ENCODE measurements around the gene MAN2A1.

The MAN2A1 gene

DNA sequence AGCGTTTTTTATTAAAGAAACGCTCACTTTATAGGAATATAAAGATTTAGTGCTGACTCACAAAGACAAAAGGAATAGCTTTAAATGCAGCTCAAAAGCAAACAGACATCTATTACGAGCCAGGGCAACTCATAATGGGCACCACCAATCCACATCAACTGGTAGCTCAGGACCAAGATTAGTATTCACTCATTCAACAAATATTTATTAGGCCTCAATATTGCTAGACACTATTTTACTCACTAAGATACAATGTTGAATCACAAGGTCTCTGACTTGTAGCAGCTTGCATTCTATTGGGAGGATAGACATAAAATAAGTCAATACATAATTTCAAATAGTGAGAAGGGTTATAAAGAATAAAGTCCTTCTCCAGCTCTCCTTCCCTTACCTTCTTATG is 8.0 kb upstream of the MAN2A1 start:
- no peak for DNase-seq

DNA sequence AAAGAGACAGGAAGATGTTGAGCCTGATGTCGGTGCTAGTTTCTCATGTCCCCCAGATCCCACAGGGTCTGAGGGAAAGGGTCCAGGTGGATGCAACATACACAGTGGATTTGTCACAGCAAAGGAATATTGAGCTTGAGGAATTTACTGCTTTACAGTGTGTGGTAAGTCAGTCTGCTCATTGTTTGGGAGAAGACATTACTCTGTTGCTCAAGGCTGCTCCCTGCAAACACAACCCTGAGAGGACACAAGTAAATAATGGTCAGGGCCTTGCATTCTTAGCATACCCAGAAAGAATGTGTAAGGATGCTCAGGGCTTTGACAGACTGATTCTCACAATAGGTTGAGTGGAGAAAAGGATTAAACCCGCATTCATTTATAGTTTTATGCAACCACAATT is 7.3 kb upstream of the MAN2A1 start:
- DNase-seq, result peak; percentile 21

DNA sequence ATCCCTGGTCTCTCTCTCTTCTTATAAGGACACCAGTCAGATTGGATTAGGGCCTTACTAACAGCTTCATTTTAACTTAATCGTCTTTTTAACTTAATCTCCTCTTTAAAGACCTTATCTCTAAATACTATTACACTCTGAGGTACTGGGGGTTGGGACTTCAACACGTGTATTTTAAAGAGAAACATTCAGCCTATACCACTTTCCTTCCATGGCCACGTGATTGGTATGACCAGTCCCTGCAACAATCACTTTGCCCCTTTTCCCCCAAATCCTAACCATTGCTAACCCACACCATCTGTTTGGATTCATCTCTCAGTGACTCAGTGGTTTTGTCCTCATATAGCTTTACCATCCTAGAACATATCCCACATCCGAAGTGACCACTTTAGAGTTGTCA is 3.8 kb upstream of the MAN2A1 start:
- no peak for DNase-seq

DNA sequence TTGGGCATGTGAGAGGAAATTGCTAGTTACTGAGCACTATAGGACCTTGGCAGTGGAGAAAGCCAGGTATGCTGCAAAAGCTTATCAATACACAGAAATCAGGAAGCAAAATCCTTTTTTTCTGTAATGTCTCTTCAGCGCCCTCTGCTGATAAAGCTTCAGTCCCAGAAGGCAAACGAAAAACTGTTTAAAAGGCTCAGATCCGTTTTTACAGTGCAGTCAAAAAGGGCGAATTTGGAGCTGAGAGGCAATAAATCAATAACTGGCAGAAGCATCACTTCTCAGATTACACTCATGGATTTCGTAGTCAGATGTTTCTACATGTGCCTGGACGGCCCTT is 1.1 kb upstream of the MAN2A1 start:
- no peak for DNase-seq

DNA sequence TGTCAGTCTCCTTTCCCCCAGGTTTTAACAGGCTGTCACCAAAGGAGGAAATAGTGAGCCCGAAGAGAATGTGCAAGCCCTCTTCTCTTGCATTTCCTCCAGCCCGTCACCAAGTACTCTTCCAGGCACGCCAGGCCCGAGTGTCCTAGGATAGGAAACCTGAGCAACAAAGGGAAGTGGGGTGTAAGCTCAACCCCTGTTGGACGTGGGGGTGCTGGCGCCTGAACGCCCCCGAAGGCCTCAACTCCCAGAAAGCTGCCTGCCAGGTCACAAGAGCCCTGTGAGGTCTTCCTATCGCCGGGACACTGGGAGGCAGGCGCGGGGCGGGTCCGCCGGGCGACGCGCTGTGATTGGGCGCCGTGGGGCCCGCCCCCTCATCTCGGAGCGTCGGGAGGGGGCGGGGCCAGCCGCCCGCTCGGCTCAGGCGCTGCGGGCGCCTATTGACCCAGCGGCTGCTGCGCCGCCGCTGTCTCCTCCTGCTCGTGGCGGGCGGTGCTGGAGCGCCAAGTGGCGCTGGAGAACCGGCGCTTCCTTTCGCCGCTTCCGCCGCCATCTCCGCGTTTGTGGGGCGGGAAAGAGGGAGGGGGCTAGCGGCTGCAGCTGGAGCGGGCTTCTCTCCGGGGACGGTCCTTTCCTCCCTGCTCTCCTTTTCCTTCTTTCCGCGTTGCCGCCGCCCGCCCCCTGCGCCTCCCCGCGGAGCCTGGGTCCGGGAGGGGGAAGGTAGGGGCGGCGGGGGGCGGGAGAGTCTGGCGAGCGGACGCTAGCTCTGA is 572 bp upstream of the MAN2A1 start:
- peak; percentile 93 for DNase-seq

DNA sequence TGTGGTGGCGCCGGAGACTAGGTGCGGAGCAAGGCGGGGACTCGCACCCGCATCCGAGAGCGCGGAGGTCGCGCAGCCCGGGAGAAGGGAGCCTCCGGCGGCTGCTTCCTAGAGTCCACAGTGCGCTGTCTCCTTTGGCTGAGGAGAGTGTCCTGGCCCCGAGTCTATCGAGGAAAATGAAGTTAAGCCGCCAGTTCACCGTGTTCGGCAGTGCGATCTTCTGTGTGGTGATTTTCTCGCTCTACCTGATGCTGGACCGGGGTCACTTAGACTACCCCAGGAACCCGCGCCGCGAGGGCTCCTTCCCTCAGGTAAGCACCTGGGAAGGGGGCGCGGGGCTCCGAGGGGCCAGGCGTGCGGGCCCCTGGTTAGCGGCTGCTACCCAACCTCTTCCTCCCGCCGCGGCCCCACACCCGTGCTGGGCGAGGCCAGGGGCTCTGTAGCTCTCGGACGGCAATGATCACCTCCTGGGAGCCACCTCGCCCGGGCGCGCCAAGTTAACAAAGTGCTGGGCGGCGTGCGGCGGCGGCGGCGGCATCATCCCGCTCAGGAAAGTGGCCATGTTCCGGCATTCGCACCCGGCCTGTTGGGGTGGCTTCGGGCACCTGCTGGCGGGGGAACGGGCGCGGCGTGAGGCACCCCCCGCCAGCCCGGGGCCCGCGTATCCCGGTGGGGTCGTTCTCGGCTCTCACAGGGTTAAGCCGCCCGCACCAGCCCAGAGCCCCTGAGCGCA is 681 bp downstream of the MAN2A1 start:
- DNase-seq, result peak; percentile 35

DNA sequence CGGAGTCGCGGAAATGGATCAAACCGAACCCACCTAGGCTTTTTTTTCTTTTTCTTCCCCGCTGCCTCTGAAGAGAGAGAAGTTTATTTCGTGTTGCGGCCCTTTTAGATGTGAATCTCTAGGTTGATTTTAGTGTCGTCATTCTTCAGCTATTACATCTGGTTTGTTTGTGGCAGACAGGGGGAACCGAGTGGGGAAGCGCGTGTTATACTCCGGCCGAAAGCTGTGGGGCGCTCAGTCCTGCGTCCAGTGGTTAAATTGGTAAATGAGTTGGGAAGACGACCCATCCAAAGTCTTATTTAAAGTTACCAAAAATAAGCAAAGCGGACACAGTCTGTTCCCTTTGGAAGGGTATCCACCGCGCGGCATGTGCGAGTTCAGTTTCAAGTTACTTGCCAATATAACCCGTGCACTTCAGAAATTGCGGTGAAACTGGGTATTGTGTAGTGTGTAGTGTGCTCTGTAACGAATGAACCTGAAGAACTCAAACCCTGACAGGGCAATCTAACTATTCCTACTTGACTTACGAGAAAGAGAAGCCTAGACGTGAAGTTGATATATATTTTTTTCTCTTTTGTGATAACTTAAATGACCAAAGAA is 1.3 kb downstream of the MAN2A1 start:
- peak; percentile 86 for DNase-seq

DNA sequence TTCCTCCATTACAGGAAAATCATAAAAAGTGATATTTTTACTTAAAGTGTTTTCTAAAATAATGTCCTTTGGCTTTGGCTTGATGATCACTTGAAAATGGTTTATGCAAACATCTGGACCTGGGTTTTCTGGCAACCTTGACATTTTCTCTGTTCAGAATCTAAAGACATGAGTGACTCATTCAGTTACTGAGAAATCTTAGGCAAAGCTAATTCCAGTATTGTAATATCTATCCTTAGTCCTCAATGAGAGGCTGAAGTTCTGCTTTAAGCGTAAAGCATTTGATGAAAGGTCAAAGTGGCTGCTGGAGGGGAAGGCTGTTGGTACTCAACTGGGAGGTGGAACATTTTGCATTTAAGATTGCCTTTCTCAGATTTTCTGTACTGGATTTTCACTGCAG is 2.3 kb downstream of the MAN2A1 start:
- DNase-seq, result peak; percentile 40

DNA sequence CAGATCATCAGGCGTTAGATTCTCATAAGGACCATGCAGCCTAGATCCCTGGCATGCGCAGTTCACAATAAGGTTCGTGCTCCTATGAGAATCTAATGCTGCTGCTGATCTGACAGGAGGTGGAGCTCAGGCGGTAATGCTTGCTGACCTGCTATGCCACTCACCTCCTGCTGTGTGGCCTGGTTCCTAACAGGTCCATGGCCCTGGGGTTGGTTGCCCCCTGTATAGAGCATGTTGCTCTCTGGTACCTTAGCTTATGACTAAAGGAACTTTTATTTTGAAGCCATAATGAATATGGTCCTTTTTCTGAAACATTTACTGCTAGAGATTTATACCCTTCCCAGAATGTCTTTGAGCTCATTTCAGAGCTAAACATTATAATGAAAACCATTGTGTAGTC is 3.1 kb downstream of the MAN2A1 start:
- no peak for DNase-seq

DNA sequence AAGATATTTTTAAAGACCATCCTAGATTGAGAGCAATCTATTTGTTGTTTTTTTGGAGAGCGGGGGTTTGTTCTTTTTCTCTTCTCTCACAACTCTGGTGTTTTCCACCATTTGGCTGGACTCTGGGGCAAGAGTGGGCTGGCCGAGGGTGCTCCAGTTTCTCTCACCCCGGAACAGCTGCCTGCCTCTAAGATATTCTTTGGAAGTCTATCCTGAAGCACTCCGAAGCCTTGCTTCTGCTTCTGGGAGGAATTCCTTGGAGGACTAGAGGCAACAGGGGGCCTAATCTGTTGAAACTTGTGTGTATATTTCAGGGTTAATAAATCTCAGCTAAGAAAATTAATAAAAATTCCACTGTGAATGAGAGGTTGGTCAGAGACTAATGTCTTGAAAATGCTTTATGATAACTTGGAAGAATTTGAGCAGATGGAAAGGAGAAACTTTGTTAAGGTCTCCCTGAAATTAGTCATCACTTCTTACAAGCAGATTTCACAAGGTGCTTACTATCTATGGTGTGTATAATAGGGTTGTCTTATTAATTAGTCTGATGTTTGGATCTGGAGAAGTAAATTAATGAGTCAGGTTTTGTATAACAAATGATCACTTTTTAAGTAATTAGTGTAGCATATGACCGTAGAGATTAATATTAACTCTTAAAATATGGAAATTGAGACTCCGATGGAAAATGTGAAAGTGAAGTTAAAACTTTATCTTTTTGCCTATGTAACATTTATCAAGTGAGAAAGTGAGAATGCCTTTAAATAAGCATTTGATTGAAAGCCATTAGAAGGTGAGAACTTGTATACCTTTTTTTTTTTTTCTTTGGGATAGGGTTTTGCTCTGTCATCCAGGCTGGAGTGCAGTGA is 4.0 kb downstream of the MAN2A1 start:
- peak; percentile 66 for DNase-seq

DNA sequence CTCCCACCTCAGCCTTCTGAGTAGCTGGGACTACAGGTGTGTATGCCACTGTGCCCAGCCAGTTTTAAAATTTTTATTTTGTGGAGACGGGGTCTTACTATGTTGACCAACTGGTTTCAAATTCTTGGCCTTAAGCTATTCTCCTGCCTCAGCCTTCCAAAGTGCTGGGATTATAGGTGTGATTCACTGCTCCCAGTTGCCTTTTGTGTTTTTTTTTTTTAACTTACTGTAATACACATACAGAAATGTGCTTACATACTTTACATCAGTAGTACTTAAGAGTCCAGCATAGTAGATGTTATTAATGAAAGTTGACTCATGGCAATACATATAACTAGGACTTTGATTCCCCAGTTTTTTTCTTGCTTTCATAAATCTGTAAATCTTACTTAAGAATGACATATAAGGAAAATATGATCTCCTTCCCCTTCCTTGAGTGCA is 4.7 kb downstream of the MAN2A1 start:
- DNase-seq, result peak; percentile 62

DNA sequence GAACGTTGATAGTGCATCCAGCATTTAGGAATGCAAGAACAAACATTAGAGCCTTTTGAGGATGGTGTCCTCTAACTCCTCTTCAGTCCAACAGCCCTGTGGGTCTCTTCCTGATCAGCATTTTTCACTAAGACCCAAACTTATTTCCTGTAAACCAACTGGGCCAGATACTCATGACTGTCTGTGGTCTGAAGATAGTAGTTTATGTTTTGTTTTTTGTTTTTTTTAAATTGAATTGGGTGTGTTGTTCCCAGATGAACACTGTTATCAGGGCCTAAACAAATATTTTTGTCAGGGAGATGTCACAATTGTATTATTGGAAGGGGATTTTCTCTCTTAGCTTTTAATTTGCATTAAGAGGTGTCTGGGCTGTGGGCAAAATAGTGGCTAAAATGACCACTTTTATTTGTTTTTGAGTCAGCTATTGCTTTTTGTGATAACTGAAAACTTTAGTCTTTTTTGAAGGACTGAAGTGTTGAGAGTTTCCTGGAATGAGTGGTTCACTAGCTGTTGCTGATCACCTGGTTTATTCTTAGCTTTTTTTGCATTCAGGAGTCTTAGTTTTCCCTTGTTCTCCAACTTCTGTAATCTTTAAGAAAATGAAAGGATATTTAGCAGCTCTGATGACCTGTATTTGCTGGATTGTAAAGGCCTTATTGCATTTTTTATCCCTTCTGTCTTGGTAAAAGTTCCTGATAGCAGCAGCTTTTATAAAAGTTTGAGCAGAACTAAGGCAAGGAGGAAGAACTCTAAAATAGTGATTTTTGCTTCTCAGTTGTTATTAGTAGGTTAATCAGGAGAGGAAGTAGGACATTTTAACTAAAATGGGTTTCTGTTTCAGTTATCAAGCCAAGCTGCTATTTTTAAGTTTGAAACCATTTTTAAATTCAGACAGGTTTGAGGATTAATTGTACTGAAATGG is 5.5 kb downstream of the MAN2A1 start:
- no peak for DNase-seq

DNA sequence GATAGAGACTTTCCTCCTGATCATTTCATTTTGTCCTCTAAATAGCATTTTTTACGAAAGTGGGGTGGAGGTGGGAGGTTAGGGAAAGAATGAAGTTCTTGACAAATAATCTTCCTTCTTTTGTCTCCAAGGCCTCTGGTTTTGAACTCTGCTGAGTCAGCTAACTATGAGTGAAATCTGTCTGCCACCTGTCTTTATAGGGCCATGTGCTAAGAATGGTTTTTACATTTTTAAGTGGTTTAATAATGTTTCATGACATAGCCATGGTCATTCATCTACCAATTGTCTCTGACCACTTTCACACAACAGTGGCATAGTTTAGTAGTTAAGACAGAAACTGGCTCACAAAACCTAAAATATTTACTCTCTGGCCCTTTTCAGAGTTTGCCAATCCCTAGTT is 7.6 kb downstream of the MAN2A1 start:
- DNase-seq, result no peak

DNA sequence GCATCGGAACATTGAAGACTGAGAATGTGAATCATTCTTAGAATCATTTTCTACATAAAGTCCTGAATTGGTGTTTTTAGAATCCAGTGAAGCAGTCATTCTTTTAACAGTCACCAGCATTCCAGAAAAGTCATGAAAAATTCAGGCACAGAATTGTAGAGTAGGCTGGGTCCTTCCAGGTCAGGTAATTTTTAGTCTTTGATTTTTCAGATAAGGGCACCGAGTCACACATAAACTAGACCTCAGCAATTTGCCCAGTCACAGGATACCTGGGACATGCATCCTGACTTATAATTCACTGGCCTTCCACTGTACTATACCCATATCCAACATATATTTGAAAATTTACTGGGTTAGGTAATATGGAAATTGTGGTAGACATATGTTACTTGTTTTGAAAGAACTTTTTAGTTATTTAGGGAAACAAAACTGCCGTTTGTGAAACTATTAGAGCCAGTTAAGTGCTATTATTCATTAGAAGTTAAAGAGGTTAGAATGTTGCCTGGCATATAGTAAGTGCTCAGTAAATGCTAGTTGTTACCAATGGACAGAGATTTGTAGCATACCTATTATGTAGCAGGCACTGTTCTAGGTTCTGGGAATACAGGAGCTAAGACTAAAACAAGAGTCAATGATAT is 10.9 kb downstream of the MAN2A1 start:
- DNase-seq, result no peak

DNA sequence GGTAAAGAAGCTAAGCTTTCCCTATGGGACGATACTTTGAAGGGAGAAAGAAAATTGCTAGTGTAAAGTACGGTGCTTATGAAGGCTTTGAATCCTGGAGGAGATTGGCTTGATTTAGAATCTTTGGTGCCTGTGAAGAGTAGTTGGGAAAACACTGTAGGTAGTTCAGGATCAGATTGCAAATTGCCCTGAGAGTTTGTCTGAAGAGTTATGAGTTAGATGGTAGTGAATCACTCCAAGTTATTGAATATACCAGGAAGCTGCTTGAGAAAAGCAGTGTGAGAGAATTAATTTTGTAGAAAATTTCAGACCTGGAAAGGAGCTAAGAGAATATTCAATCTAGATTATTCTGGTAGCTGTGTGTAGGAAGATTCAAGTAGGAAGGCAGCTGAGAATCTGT is 11.5 kb downstream of the MAN2A1 start:
- no peak for DNase-seq

DNA sequence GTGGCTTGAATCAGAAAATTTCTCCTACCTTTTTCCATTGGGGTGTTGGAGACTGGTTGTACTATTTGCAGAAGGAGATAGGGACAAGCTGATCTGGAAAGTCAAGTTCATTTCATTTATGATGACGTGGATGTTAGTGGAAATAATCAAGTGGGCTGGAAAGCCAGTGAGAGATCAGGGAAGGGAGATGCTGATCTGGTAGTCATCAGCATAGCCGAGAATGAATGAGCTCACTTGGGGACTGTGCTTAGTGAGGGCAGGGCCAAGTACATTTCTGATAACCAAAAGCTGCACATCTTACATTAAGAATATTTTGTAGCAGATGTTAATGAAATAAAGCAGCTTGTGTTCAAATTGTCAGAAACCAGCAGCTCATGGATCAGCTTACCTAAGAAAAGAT is 12.1 kb downstream of the MAN2A1 start:
- DNase-seq, result no peak

DNA sequence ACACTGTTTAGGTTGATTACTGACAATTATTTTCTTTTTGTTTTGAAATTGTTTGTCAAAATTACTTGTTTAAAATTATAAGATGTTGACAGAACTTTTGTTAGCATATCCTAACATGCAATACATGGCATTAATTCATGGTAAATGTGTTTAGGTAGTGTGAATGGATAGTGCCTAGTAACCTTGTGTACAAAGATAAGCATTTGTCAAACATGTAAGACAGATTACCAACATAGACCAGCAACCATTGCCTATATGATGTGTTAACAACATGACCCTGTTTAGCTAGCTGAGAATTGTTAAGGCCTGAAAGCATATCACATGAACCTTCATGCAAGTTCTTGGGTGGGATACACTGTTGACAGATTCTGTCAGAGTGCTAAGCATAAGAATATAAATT is 13.4 kb downstream of the MAN2A1 start:
- DNase-seq, result no peak

DNA sequence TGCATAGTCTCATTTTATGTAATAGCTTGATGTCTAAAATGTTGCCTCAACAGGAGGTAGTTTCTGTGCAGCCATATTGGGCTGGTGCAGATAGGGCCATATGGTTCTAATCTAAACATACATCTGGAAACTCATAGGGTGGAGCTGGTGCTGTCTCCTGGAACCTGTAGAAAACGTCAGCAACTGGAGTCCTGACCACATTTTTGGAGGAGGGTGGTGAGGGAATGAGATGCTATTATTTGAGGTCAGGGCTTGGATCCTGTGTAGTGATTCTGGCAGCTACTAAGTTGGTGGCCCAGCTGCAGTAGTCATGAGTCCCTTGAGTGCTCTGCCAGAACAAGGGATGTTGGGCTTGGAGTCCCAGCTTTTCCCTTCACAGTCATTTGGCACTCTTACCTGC is 14.1 kb downstream of the MAN2A1 start:
- peak; percentile 51 for DNase-seq

DNA sequence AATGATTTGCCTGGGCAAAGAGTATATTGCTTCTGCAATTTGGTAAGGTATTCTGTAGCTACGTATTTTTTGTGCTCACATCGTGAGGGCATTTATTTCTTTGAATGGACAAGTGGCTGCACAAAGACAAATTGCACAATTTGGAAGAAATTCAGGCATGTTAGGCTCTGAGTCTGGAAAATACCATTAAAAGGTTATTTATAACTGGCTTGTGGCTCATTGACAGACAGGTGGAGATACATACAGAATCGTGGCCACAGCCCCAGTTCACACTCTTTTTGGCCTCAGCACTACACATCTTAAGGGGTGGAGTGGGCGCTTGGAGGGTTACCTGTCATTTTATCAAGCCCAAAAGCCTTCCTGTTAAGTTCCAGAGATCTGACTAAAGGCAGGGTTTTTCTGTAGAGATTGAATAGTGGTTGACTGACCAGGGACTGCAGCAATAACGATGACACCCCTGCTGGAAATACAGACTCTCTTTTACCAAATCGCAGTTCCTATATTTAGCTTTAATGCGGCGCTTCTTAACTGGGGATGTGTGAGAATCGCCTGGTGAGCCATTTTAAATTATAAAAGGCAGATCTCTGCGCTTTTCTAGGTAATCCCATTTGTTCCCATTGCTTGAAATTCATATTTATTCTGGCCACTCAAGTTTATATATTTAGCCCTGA is 14.7 kb downstream of the MAN2A1 start:
- DNase-seq, result no peak

DNA sequence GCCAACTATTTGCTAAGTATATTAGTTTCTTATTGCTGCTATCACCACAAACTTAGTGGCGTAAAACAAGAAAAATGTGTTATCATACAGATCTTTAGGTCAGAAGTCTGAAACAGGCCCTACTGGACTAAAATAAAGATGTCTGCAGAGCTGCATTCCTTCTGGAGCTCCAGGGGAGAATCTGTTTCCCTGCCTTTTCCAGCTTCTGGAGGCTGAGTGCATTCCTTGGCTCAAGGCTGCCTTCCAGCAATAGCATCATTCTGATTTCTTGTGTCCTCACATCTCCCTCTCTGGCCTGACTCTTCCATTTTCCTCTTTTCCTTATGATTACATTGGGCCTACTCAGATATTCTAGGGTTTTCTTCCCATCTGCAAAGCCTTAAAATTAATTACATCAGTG is 15.9 kb downstream of the MAN2A1 start:
- peak; percentile 86 for DNase-seq

DNA sequence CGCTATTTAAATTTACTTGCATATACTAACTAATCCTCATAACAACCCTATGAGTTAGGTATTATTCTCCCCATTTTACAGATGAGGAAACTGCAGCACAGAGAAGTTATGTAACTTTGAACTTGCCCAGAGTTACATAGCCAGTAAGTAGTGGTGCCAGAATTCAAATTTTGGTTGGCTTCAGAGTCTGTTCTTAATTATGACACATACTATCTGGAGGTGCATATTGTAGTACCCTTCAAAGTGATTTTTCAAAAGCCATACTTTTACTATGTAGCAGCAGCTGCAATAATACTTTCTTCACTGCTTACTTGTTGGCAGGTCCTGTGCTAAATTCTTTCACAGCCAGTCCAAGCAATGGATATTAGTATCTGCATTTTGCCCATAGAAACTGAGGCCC is 16.4 kb downstream of the MAN2A1 start:
- peak; percentile 27 for DNase-seq

Data from fibroblast of skin of scalp (primary cell).